Measurements from ENCODE around the gene P2RY6.

The P2RY6 gene

GRCh38 chr11:73311394-73311869, 39.3 kb downstream of the P2RY6 start:
- no peak for TF ChIP-seq CTCF (IDR thresholded peaks at IDR 0.05; ENCODE audit: control insufficient read depth, extremely low read depth, insufficient read depth)
- no peak for DNase-seq (ENCODE audit: low read depth)
- H3K4me3 ChIP-seq (ENCODE audit: low read depth, low read length) = no peak overlapping the region

- TF ChIP-seq CTCF (IDR thresholded peaks at IDR 0.05; ENCODE audit: control insufficient read depth, extremely low read depth, insufficient read depth) = no peak
- H3K4me3 ChIP-seq (ENCODE audit: low read depth, low read length) = no peak overlapping the region
- no peak for DNase-seq (ENCODE audit: low read depth)
Measured at GRCh38 chr11:73312036-73312435, 39.9 kb downstream of the P2RY6 start.

GRCh38 chr11:73312851-73313327, 40.8 kb downstream of the P2RY6 start:
- H3K4me3 ChIP-seq (ENCODE audit: low read depth, low read length) = no peak overlapping the region
- no peak for DNase-seq (ENCODE audit: low read depth)
- no peak for TF ChIP-seq CTCF (IDR thresholded peaks at IDR 0.05; ENCODE audit: control insufficient read depth, extremely low read depth, insufficient read depth)

- TF ChIP-seq CTCF (IDR thresholded peaks at IDR 0.05; ENCODE audit: control insufficient read depth, extremely low read depth, insufficient read depth) = no peak
- no peak for DNase-seq (ENCODE audit: low read depth)
- H3K4me3 ChIP-seq (ENCODE audit: low read depth, low read length) = no peak overlapping the region
Measured at GRCh38 chr11:73313652-73314051, 41.5 kb downstream of the P2RY6 start.

DNA sequence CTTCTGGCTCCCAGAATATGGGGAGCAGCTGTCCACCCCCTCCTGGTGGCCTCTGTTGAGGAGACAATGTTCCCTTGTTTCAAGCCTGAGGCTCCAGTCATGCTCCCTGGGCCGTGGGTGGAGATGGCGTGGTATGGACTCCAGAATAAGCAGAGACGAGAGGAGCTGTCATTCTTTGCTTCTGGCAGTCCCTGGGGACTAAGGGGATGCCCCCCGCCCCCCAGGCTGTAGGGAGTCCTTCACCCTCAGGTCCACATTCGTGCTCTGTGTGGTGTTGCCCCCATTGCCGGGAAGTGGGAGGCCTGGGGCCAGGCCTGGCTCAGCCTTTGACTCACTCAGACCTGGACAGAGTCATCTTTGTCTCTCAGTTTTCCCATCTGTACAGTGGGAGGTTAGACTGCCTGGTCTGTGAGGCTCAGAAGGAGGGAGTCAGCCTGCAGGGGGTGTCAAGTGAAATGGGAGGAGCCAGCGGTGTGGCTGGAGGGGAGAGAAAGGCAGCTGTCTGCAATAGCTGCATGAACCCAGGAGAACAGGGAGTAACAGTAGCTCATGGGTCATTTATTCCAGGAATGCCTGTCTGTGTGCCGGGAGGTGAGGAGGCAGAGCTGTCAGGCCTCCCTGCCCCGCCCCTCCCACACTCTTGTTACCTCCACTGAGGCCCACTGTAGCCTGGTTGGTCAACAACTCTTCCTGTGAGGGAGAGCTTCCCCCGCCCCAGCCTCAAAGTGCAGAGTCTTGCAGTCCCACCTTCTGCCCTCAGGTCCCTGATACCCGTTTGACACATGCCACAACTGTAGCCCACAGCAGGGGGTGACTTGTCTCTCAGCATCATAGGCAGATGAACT, 42.2 kb downstream of the P2RY6 start:
- no peak for DNase-seq (ENCODE audit: low read depth)
- TF ChIP-seq CTCF (IDR thresholded peaks at IDR 0.05; ENCODE audit: control insufficient read depth, extremely low read depth, insufficient read depth) = no peak
- H3K4me3 ChIP-seq (ENCODE audit: low read depth, low read length) = no peak overlapping the region

- DNase-seq (ENCODE audit: low read depth) = no peak
Measured at GRCh38 chr11:73315293-73316020, 43.3 kb downstream of the P2RY6 start.

More at GRCh38 chr11:73315293-73316020, 43.3 kb downstream of the P2RY6 start:
- no peak overlapping the region for H3K4me3 ChIP-seq (ENCODE audit: low read depth, low read length)
- no peak for TF ChIP-seq CTCF (IDR thresholded peaks at IDR 0.05; ENCODE audit: control insufficient read depth, extremely low read depth, insufficient read depth)
